GM19455 (cell line): ENCODE data around the gene TRAK1.

Experiments
- ATAC-seq: cut with Tn5 transposase; IDR thresholded peaks from one replicate; pipeline ENCODE4 v1.9.1; 2021; ENCODE audit not compliant: unreplicated experiment

TRAK1 gene

GRCh38 chr3:42067326-42067725 is 23.8 kb upstream of the TRAK1 start:
- ATAC-seq: peak; percentile 91

DNA sequence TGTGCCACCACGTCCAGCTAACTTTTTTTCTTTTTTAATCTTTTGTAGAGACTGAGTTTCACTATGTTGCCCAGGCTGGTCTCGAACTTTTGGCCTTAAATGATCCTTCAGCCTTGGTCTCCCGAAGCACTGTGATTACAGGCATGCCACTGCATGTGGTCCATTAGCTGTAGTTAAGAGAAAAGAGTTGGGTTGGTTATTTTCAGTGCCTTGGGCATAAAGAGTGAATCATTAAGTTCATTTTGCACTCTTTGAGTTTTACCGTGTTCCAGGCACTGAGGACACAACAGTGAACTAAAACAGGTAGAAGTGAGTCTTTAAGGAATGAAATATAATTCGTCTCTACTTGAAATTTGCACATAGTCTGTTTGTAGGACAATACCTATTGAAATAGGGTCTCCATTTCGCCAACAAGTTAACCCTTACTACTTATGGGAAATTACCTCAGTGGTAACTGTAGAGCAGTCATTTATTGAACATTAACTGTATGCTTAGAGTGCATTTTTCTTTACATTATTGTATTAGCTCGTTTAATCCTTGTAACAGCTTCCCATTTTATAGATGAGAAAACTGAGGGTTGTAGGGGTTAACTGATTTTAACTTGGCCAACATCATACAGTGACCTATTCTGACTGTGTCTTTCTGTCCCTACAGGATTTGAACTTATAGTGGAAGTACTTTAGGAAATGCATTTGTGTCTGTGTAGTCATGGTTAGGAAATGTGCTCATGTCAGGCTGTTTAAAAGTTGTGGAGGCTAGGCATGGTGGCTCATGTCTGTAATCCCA is 22.7 kb upstream of the TRAK1 start:
- no peak for ATAC-seq

GRCh38 chr3:42070089-42070488 is 21.1 kb upstream of the TRAK1 start:
- ATAC-seq: no peak

DNA sequence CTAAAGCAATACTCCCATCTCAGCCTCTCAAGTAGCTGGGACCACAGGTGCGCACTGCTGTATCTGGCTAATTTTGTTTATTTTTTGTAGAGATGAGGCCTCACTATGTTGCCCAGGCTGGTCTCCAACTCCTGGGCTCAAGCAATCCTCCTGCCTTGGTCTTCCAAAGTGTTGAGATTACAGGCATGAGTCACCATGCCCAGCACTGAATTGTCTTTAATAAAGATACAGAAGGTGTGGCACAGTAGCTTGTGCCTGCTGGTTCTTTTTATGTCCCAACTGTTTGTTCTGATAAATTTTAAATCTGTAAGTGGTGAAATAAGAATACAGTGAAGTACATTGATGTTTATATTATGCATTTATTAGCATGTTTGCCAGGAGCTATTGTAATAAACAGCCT is 20.6 kb upstream of the TRAK1 start:
- ATAC-seq: no peak

DNA sequence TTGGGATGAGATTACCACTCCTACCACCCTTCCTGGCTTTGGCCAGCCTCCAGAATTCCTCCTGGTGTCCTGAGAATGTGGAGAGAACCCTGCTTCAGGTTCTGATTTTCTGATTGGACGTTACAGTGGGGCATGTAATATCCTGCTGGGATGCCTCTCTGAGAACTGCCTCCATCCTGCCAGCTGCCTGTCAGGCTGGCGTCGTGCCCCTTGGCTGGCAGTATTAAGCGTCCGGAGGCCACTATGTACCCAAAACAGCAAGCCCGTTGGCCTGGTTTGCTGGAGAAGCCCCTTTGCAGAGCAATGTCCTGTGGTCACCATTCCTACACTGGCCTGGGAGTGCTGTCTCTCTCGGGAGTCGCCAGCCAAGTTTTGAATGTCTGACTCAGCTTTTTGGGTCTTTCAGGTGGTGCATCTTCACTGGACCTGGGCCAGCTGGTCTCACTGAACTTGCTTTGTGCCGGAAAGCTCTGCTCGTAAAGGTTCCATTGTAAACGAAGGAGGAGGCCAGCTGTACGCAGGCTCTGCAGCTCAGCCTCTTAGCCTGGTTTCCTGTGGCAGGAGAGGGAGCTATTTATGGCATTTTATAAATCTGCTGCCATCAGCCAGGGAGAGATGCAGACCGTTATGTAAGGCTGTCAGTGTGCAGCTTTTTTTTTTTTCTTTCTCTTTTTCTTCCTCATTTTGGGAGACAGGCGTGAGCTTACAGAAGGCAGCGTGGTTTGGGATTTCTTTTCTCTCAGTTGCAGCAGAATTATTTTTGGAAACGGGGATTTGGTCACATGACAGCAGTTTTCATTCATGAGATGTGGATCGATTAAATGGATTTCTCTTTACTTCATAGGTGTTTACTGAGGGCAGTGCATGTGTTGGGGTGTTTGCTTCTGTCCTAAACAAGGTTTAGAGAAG is 19.0 kb upstream of the TRAK1 start:
- ATAC-seq: no peak

GRCh38 chr3:42072831-42073301 is 18.3 kb upstream of the TRAK1 start:
- no peak for ATAC-seq

DNA sequence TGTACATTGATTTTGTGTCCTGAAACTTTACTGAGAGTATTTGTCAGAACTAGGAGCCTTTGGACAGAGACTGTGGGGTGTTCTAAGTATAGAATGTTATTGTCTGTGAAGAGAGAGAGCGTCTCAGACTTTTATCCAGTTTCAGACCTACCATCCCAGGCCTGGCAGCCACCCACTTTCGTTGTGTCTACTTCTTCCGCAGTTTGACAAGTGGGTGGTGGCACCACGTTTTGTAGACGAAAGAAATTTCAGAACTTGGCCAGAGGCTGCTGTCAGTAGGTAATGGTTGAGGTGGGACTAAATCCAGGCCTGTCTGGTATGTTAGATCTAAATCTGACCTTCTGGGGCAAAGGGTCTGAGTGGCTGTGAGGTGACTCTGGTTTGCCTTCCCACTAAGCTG is 13.4 kb upstream of the TRAK1 start:
- ATAC-seq: no peak

GRCh38 chr3:42078677-42079076 is 12.5 kb upstream of the TRAK1 start:
- no peak for ATAC-seq

- ATAC-seq: no peak
Observed at GRCh38 chr3:42079701-42080452, 11.3 kb upstream of the TRAK1 start.

DNA sequence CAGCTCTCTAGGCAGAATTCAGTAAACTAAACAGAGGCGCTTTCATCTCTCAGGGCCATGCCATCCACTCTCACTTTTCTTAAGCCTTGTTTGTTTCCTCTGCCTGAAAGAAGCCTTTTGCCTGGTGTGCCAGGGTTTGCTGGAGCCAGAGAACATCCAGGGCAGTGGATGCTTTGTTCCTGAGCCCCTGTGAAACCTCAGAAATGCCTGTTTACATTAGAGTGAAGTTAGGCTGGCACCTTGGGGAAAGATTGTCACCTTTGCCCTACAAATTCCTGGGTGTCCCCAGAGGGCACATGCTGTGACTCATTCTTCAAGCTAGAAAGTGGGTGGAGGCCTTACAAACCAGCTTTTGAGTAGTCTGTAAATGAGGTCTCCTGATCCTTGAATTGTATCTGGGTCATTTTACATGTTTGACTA is 10.7 kb upstream of the TRAK1 start:
- no peak for ATAC-seq

GRCh38 chr3:42081838-42082473 is 9.2 kb upstream of the TRAK1 start:
- no peak for ATAC-seq

DNA sequence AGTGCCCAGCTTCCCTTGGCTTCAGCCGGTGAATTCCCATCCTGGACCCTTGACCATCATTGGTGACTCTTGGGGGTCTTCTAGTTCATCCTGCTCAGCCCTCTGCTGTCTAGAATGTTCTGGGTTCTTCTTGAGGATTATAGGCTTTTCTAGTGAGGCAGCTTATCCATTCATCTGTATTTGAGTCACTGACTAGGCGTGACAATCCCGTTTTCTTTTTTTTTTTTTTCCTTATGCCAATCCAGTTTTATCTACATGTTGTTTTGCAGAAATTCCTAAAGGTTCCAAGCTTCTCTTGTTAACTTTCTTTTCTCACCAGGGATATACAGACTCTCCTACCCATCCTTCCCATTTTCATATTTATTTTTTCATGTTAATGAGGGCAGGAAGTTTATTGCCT is 6.6 kb upstream of the TRAK1 start:
- ATAC-seq: no peak

- no peak for ATAC-seq
Observed at GRCh38 chr3:42085641-42086376, 5.3 kb upstream of the TRAK1 start.

- no peak for ATAC-seq
Observed at GRCh38 chr3:42088803-42089530, 2.2 kb upstream of the TRAK1 start.

DNA sequence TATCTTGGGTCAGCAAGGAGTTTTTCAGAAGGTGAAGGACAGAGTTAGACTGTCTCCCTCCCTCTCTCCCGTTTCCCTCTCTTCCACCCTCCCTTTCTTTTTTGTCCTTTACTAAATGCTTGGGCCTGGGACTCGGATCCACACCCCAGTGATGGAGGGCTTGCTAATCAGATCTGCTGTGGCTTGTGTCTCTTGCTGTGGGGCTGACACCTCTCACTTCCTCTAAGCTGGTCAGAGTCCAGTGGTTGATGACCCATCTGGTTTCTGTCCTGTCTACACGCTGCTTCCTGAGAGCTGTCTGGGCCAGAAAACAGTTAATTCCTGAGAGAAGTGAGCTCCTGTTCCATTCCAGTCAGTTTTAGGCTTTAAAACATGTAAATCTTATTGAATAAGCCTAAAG is 849 bp downstream of the TRAK1 start:
- ATAC-seq: no peak

- peak; percentile 81 for ATAC-seq
Observed at GRCh38 chr3:42094128-42094527, 3.0 kb downstream of the TRAK1 start.

- no peak for ATAC-seq
Observed at GRCh38 chr3:42094691-42095391, 3.7 kb downstream of the TRAK1 start.

DNA sequence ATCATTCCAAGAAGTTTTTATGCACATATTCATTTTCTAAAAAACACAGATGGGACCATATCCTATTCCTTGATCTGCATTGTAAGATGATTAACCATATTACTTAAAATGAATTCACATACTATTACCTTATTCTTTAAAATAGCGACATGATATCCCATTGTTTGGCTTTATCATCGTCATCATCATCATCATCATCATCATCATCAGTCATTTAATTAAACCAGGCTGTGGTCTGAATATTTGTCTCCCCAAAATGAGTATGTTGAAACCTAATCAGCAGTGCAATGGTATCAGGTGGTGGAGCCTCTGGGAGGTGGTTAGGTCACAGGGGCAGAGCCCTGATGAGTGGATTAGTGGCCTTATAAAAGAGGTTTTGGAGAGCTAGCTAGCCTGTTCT is 4.4 kb downstream of the TRAK1 start:
- no peak for ATAC-seq
